H1 (cell line): ENCODE data around the gene MATR3. TPM values are rescaled to one million over a fixed set of nuclear protein-coding genes. Genes with fewer than 3 reads are reported as not detected.

Source experiments
- CTCF ChIA-PET: fragments of 300-600 bp; sonication (Branson Sonifier 250); formaldehyde crosslinking; loops from one replicate; lab custom pipeline; 2021; ENCODE audit not compliant: partially characterized antibody; lab: Charles Lee
- POLR2A ChIA-PET: fragments of 300-600 bp; sonication (Branson Sonifier 250); formaldehyde crosslinking; loops from one replicate; lab custom pipeline; 2021; ENCODE audit warnings: inconsistent platforms; ENCODE audit not compliant: partially characterized antibody; lab: Charles Lee
- DNase-seq, 2 experiments: peaks; one replicate each; pipeline versions ENCODE4 v3.0.0 to v3.0.0-alpha.2; 2010 to 2022; ENCODE audit warnings: low spot score in 2 of 2, low read depth in 1 of 2, mixed read lengths in 1 of 2
- FAIRE-seq: peaks from 2 replicates; lab custom pipeline; 2011; peaks lifted over from hg19 to GRCh38; lab: Jason Lieb, UNC
- H2AFZ ChIP-seq: 2 replicates; pipeline ENCODE4 v1.8.1; 2012; ENCODE audit warnings: low read length, inconsistent platforms
- H2AK5ac ChIP-seq: 2 replicates; pipeline ENCODE4 v1.6.1; 2013; ENCODE audit warnings: low read depth, low read length
- H2BK120ac ChIP-seq: replicated peaks from 2 replicates; pipeline ENCODE3; 2013; ENCODE audit warnings: low read depth, low read length, inconsistent platforms
- H2BK12ac ChIP-seq: 2 replicates; pipeline ENCODE4 v1.6.1; 2013; ENCODE audit warnings: low read depth, low read length
- H2BK15ac ChIP-seq: 2 replicates; pipeline ENCODE4 v1.6.1; 2013; ENCODE audit warnings: low read length
- H2BK20ac ChIP-seq: 2 replicates; pipeline ENCODE4 v1.6.1; 2013; ENCODE audit warnings: low read length
- H2BK5ac ChIP-seq: 2 replicates; pipeline ENCODE4 v1.6.1; 2013; ENCODE audit warnings: low read depth, low read length
- H3K14ac ChIP-seq: 2 replicates; pipeline ENCODE4 v1.6.1; 2013; ENCODE audit warnings: inconsistent platforms; ENCODE audit not compliant: insufficient read length
- H3K18ac ChIP-seq: 2 replicates; pipeline ENCODE4 v1.6.1; 2013; ENCODE audit warnings: low read length; ENCODE audit errors: extremely low read depth
- H3K23ac ChIP-seq: 2 replicates; pipeline ENCODE4 v1.6.1; 2013; ENCODE audit warnings: inconsistent platforms; ENCODE audit not compliant: insufficient read length
- H3K23me2 ChIP-seq: 2 replicates; pipeline ENCODE4 v1.6.1; 2013; ENCODE audit warnings: low read depth, low read length
- H3K27ac ChIP-seq: 2 replicates; pipeline ENCODE4 v1.6.1; 2011; ENCODE audit warnings: low read depth, low read length, inconsistent platforms
- H3K27me3 ChIP-seq, 4 experiments: replicated peaks in 1 of 4; 1 replicate in 1 of 4; 2 replicates in 3 of 4; pipeline versions ENCODE4 v1.6.1 to v1.8.1; 2011 to 2013; ENCODE audit warnings: low read length in 3 of 4, mild to moderate bottlenecking in 3 of 4, inconsistent platforms in 2 of 4, mixed read lengths in 2 of 4, moderate library complexity in 1 of 4; ENCODE audit not compliant: control insufficient read depth in 3 of 4, insufficient read depth in 3 of 4; ENCODE audit errors: extremely low read depth in 1 of 4
- H3K36me3 ChIP-seq, 4 experiments: 2 replicates each; pipeline versions ENCODE4 v1.6.1 to v1.8.1; 2011 to 2013; ENCODE audit warnings: mild to moderate bottlenecking in 4 of 4, low read length in 3 of 4, moderate library complexity in 2 of 4, control low read depth in 1 of 4, inconsistent platforms in 1 of 4; ENCODE audit not compliant: insufficient read depth in 4 of 4, control insufficient read depth in 2 of 4
- H3K4ac ChIP-seq: replicated peaks from 2 replicates; pipeline ENCODE3; 2013; ENCODE audit warnings: low read length, low read depth, mixed read lengths, inconsistent platforms; ENCODE audit not compliant: insufficient read length
- H3K4me1 ChIP-seq, 4 experiments: replicated peaks in 1 of 4; 1 replicate in 1 of 4; 2 replicates in 3 of 4; pipeline versions ENCODE4 v1.6.1 to v1.8.1; 2011 to 2013; ENCODE audit warnings: low read length in 3 of 4, inconsistent platforms in 2 of 4, mixed read lengths in 1 of 4; ENCODE audit not compliant: insufficient read depth in 4 of 4, control insufficient read depth in 3 of 4
- H3K4me2 ChIP-seq, 2 experiments: 2 replicates each; pipeline versions ENCODE4 v1.6.1 to v1.8.1; 2011 to 2013; ENCODE audit warnings: low read depth in 2 of 2, low read length in 2 of 2, control low read depth in 1 of 2, inconsistent platforms in 1 of 2, mild to moderate bottlenecking in 1 of 2; ENCODE audit not compliant: insufficient read depth in 1 of 2
- H3K4me3 ChIP-seq, 4 experiments: fragments of 200-600, 300-600 bp in 1 of 4; sonication (generic), shearing (Covaris generic), sonication (Bioruptor Twin) in 1 of 4; 2 replicates each; pipeline versions ENCODE4 v1.5.1 to v1.8.1; 2011 to 2016; ENCODE audit warnings: low read length in 4 of 4, low read depth in 3 of 4, control low read depth in 2 of 4, inconsistent platforms in 2 of 4, mild to moderate bottlenecking in 2 of 4, mixed read lengths in 1 of 4, moderate library complexity in 1 of 4; ENCODE audit not compliant: insufficient read depth in 2 of 4; ENCODE audit errors: extremely low read depth in 1 of 4
- H3K56ac ChIP-seq: replicated peaks from 2 replicates; pipeline ENCODE3; 2013; ENCODE audit warnings: low read depth, mild to moderate bottlenecking, mixed read lengths, low read length, inconsistent platforms; ENCODE audit not compliant: insufficient read length
- H3K79me1 ChIP-seq: 2 replicates; pipeline ENCODE4 v1.6.1; 2013; ENCODE audit warnings: low read depth, low read length, control low read depth
- H3K79me2 ChIP-seq, 2 experiments: 2 replicates each; pipeline versions ENCODE4 v1.6.1 to v1.8.1; 2012 to 2013; ENCODE audit warnings: low read length in 2 of 2, mild to moderate bottlenecking in 2 of 2, inconsistent platforms in 1 of 2; ENCODE audit not compliant: insufficient read depth in 2 of 2, control insufficient read depth in 1 of 2
- H3K9ac ChIP-seq, 4 experiments: replicated peaks in 1 of 4; 1 replicate in 1 of 4; 2 replicates in 3 of 4; pipeline versions ENCODE4 v1.6.1 to v1.8.1; 2011 to 2013; ENCODE audit warnings: low read depth in 3 of 4, low read length in 3 of 4, control low read depth in 2 of 4, mild to moderate bottlenecking in 2 of 4, moderate library complexity in 2 of 4, inconsistent platforms in 1 of 4; ENCODE audit errors: extremely low read depth in 1 of 4
- H3K9me3 ChIP-seq, 2 experiments: 2 replicates each; pipeline versions ENCODE4 v1.6.1 to v1.8.1; 2012 to 2013; ENCODE audit warnings: mild to moderate bottlenecking in 2 of 2, moderate library complexity in 2 of 2, control low read depth in 1 of 2, inconsistent platforms in 1 of 2, low read depth in 1 of 2, low read length in 1 of 2, mixed read lengths in 1 of 2; ENCODE audit not compliant: insufficient read depth in 2 of 2
- H4K20me1 ChIP-seq, 2 experiments: replicated peaks in 1 of 2; 2 replicates each; pipeline versions ENCODE3 to v1.8.1; 2011 to 2013; ENCODE audit warnings: inconsistent platforms in 2 of 2, low read length in 2 of 2, mild to moderate bottlenecking in 1 of 2; ENCODE audit not compliant: insufficient read depth in 2 of 2, control insufficient read depth in 1 of 2
- H4K5ac ChIP-seq: 2 replicates; pipeline ENCODE4 v1.6.1; 2013; ENCODE audit warnings: low read length, low read depth, mixed read lengths, inconsistent platforms; ENCODE audit not compliant: insufficient read length
- H4K8ac ChIP-seq: 2 replicates; pipeline ENCODE4 v1.8.0; 2013; ENCODE audit warnings: mild to moderate bottlenecking, moderate library complexity, low read length, inconsistent platforms; ENCODE audit not compliant: insufficient read depth; ENCODE audit errors: extremely low read depth
- H4K91ac ChIP-seq: replicated peaks from 2 replicates; pipeline ENCODE3; 2013; ENCODE audit warnings: low read length, mixed read lengths, inconsistent platforms; ENCODE audit not compliant: insufficient read length
- EGR1 ChIP-seq: IDR thresholded peaks from 2 replicates; pipeline ENCODE4 v1.6.1; 2011; ENCODE audit warnings: low read depth, low read length, borderline replicate concordance
- MAX ChIP-seq: IDR thresholded peaks from 2 replicates; pipeline ENCODE4 v1.6.1; 2012; ENCODE audit warnings: inconsistent platforms
- NRF1 ChIP-seq: IDR thresholded peaks from 2 replicates; pipeline ENCODE4 v1.6.1; 2011; ENCODE audit warnings: mild to moderate bottlenecking, low read depth, low read length, improper control_type of control experiment
- SP4 ChIP-seq: IDR thresholded peaks from 2 replicates; pipeline ENCODE4 v1.6.1; 2012; ENCODE audit warnings: low read length, inconsistent platforms
- TAF1 ChIP-seq: IDR thresholded peaks from 2 replicates; pipeline ENCODE4 v1.6.1; 2011; ENCODE audit warnings: mild to moderate bottlenecking, low read depth, low read length
- USF2 ChIP-seq: IDR thresholded peaks from 2 replicates; pipeline ENCODE4 v1.6.1; 2011; ENCODE audit warnings: low read length, improper control_type of control experiment
- WGBS, 2 experiments: shearing (Covaris generic) in 1 of 2; methylation state at CpG; one replicate each; pipeline versions ENCODE4 v1.1.6 to v1.1.7; 2013 to 2015; ENCODE audit warnings: low lambda C conversion rate in 2 of 2, mixed read lengths in 2 of 2, inconsistent platforms in 1 of 2, low coverage in 1 of 2, missing lambda C conversion rate in 1 of 2; ENCODE audit not compliant: insufficient replicate concordance in 2 of 2, insufficient coverage in 1 of 2, insufficient read length in 1 of 2; ENCODE audit errors: extremely low coverage in 1 of 2, missing lambda C conversion rate in 1 of 2; 5-methylcytosine and 5-hydroxymethylcytosine counted together
- polyA plus RNA-seq, 7 experiments: library from polyadenylated mRNA; depleted of rRNA in 3 of 7; stranded (reverse) in 5 of 7; unstranded in 2 of 7; fragments of >200 nt in 5 of 7; fragments of 200-250 nt in 2 of 7; gene quantifications; 1 replicate in 5 of 7; 2 replicates in 1 of 7; 4 replicates in 1 of 7; pipeline versions ENCODE4 v1.2.1 to v1.2.3, GENCODE V29; 2011 to 2013; ENCODE audit warnings: missing spikeins in 2 of 7, mixed read lengths in 2 of 7
- total RNA-seq: library from RNA; stranded (reverse); fragmentation: NEBNext Ultra II Directional; extraction: Animal tissue kit (Norgen Biotek cat#: 25700); gene quantifications from 2 replicates; pipeline ENCODE4 v1.2.1, GENCODE V29; 2021

MATR3 gene
- total and polyA plus RNA-seq, 2 of the 8 experiments (the other 6 are each of a cell fraction or from before 2014, with no cell fraction given): 116 to 389 TPM

- Histone ChIP-seq H4K91ac (peak overlapping the region; percentile 37), H3K14ac (no peak overlapping the region), H3K79me2 (peaks cover 4 to 58% of the 10 kb centered on the region in 2 experiments; a peak in 2 of 4 replicates), H3K79me1 (no peaks in the 10 kb centered on the region), H3K23me2 (peaks cover 12% of the 10 kb centered on the region), H2BK15ac (no peak overlapping the region), H3K4ac (peak overlapping the region; percentile 4), H3K9ac (peak overlapping the region in 3 of 4 experiments; percentile 56 to 96 (median 64); a peak in 5 of 7 replicates), H4K5ac (no peak overlapping the region), H3K56ac (peak overlapping the region; percentile 3), H3K9me3 (no peaks in the 10 kb centered on the region), H3K23ac (no peak overlapping the region), H3K4me1 (peaks cover 17 to 27% (median 22%) of the 10 kb centered on the region in 4 experiments), H4K8ac (0 out of 2 replicates have a peak overlapping the region, but pooled peaks have one; percentile 54), H2AFZ (no peak overlapping the region), H2BK5ac (peak overlapping the region; percentile 67; the same call in 1 of the 2 replicates), H4K20me1 (peaks cover 9 to 20% of the 10 kb centered on the region in 2 experiments), H2BK12ac (no peak overlapping the region), H3K4me2 (peak overlapping the region; percentile 77 to 94), H2AK5ac (no peak overlapping the region), H3K18ac (peak overlapping the region; percentile 84; the same call in 1 of the 2 replicates), H2BK120ac (no peak overlapping the region), H3K36me3 (peaks cover 26 to 64% (median 51%) of the 10 kb centered on the region in 4 experiments), H3K4me3 (peak overlapping the region; percentile 69 to 100 (median 82)), H3K27ac (no peak overlapping the region), H3K27me3 (no peaks in the 10 kb centered on the region), H2BK20ac (no peak overlapping the region)
- DNase-seq (no peak), FAIRE-seq (no peak)
- 42% methylated on average over 3 of the region's 3 CpGs; no CpG with 5 or more reads in 1 of the 2 experiments for WGBS, 2 experiments
- POLR2A ChIA-PET: interaction anchor here (0.7 to 51.1 kb wide), 31 partner anchors 9 to 811 kb away, joined by 3 to 1766 read pairs (median 4); partner anchors contain the start of genes EGR1, ETF1, HSPA9 and MATR3
- CTCF ChIA-PET: interaction anchor here (0.5 to 1.7 kb wide), 4 partner anchors 12 to 173 kb away, joined by 3 to 4 read pairs (median 3); partner anchors contain the start of gene MATR3
- TF ChIP-seq NRF1 (no peak), EGR1 (no peak), TAF1 (no peak), MAX (0 out of 2 replicates have a peak, but pooled peaks have one; percentile 49), SP4 (no peak), USF2 (no peak)
Observed at GRCh38 chr5:139275956-139276355, 17.6 kb upstream of the MATR3 start.
